Peyer's patch (tissue), 4 donors: Measurements from ENCODE around the gene UNC93B1. TPM values are rescaled to one million over a fixed set of nuclear protein-coding genes. Genes with fewer than 3 reads are reported as not detected.
A peak's percentile ranks its signal among the peaks of the same experiment; 100 is the strongest.

ENCODE experiments used
- DNase-seq, 3 donors: peaks; one replicate each; pipeline ENCODE4 v3.0.0-alpha.2; 2017 to 2019
- H3K27ac ChIP-seq, 4 donors: fragments of 200-600 bp; sonication (generic); one replicate each; pipeline ENCODE4 v1.5.1; 2016 to 2019
- H3K27me3 ChIP-seq, 2 donors: fragments of 200-600 bp; sonication (generic); one replicate each; pipeline ENCODE4 v1.5.1; 2019
- H3K36me3 ChIP-seq, 3 donors: fragments of 200-600 bp; sonication (generic); one replicate each; pipeline ENCODE4 v1.5.1; 2016 to 2019
- H3K4me1 ChIP-seq, 4 donors: fragments of 200-600 bp; sonication (generic); one replicate each; pipeline ENCODE4 v1.5.1; 2016 to 2019
- H3K4me3 ChIP-seq, 4 donors: fragments of 200-600 bp; sonication (generic); 1 replicate in 3 of 4; 2 replicates in 1 of 4; pipeline ENCODE4 v1.5.1; 2016 to 2019; ENCODE audit warnings: mild to moderate bottlenecking in 1 of 4
- H3K9me3 ChIP-seq, 4 donors: fragments of 200-600 bp; sonication (generic); one replicate each; pipeline ENCODE4 v1.5.1; 2016 to 2019; ENCODE audit warnings: mild to moderate bottlenecking in 1 of 4
- POLR2A ChIP-seq, 2 donors: fragments of 450-650 bp; IDR thresholded peaks; one replicate each; pipeline ENCODE4 v1.5.1; 2017; ENCODE audit warnings: antibody characterized with exemption in 2 of 2, mild to moderate bottlenecking in 2 of 2, moderate library complexity in 2 of 2
- total RNA-seq, 4 donors: library from RNA; depleted of rRNA; stranded (reverse); fragments of >200 nt; gene quantifications; one replicate each; pipeline ENCODE4 v1.1.0, GENCODE V29; 2016
- TF ChIP-seq, protein P1 (sequence below), 6 experiments: fragments of 450-650 bp in 4 of 6; fragments of 200-600 bp in 2 of 6; sonication (generic) in 1 of 6; IDR thresholded peaks; one replicate each; pipeline ENCODE4 v1.5.1; 2017 to 2019; ENCODE audit warnings: antibody characterized with exemption in 6 of 6, mild to moderate bottlenecking in 3 of 6, moderate library complexity in 1 of 6

UNC93B1 gene, protein sequence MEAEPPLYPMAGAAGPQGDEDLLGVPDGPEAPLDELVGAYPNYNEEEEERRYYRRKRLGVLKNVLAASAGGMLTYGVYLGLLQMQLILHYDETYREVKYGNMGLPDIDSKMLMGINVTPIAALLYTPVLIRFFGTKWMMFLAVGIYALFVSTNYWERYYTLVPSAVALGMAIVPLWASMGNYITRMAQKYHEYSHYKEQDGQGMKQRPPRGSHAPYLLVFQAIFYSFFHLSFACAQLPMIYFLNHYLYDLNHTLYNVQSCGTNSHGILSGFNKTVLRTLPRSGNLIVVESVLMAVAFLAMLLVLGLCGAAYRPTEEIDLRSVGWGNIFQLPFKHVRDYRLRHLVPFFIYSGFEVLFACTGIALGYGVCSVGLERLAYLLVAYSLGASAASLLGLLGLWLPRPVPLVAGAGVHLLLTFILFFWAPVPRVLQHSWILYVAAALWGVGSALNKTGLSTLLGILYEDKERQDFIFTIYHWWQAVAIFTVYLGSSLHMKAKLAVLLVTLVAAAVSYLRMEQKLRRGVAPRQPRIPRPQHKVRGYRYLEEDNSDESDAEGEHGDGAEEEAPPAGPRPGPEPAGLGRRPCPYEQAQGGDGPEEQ
- 100 to 1,000 TPM in 1 of 4 donors, 10 to 100 TPM in 3; 68.7 to 154 (median 91.6) TPM for total RNA-seq

DNA sequence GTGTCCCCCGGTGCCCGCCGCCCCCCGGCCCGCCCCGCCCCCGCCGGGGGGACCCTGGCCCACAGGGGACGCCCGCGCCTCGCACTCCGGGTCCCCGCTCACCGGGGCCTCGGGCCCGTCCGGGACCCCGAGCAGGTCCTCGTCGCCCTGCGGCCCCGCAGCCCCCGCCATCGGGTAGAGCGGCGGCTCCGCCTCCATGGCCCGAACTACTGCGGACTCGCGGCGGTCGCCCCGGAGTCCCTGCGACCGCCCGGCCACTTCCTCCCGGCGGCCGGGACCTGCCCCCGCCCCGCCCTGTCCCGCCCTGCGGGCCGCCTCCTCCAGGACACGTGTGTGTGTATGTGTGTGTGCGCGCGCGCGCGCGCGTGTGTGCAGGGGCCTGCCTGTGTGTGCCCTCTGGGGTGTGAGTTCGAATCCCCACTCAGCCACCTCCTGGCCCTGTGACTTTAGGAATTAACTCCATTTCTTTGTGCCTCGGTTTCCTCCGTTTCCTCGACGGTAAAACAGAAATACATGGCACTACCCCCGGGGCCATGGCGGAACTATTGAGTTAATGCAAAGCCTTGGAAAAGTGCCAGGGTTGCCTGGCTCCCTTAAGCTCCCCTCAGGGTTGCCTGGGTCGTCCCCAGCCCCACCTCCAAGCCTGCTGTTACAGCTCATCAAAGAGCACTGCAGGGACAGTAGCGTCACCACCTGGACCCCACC, at the start of gene UNC93B1:
TSS of gene UNC93B1 (minus strand) at position 252 of the 705 bp plus-strand sequence. CDS start at position 198, 54 bp downstream.
- peaks cover 0 to 35% (median 21%) of the 10 kb centered on the region in 4 donors for H3K4me1 ChIP-seq
- no peaks in the 10 kb centered on the region for H3K27me3 ChIP-seq
- TF ChIP-seq, protein P1, sequence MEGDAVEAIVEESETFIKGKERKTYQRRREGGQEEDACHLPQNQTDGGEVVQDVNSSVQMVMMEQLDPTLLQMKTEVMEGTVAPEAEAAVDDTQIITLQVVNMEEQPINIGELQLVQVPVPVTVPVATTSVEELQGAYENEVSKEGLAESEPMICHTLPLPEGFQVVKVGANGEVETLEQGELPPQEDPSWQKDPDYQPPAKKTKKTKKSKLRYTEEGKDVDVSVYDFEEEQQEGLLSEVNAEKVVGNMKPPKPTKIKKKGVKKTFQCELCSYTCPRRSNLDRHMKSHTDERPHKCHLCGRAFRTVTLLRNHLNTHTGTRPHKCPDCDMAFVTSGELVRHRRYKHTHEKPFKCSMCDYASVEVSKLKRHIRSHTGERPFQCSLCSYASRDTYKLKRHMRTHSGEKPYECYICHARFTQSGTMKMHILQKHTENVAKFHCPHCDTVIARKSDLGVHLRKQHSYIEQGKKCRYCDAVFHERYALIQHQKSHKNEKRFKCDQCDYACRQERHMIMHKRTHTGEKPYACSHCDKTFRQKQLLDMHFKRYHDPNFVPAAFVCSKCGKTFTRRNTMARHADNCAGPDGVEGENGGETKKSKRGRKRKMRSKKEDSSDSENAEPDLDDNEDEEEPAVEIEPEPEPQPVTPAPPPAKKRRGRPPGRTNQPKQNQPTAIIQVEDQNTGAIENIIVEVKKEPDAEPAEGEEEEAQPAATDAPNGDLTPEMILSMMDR (IDR thresholded peaks at IDR 0.05): no peak
- peak; percentile 83 to 84 for TF ChIP-seq POLR2A (IDR thresholded peaks at IDR 0.05)
- no peaks in the 10 kb centered on the region for H3K36me3 ChIP-seq
- H3K9me3 ChIP-seq: no peaks in the 10 kb centered on the region
- peak within 1 kb of the TSS; percentile 73 to 99 (median 76) for H3K4me3 ChIP-seq
- peak; percentile 91 to 96 (median 95) for DNase-seq
- H3K27ac ChIP-seq: peak within 1 kb of the TSS; percentile 88 to 94 (median 90)

DNA sequence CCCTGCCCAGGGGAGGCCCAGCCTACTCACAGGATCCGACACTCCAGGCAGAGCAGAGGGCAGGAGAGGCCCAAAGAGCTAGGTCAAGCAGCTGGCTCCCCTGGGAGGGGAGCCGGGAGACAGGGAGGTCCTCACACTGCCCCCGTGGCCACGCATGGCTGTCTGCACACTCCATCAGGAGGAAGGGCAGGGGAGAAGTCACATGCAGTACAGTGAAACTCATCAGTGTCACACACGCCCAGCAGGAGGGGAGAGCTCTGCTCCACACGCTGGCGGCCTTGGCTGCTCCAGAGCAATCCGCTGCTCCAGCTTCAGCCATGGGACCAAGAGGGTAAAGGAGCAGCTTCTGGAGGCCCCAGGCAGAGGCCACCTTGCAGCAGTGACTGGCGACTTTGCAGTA, 49.2 kb upstream of the UNC93B1 start:
- Histone ChIP-seq H3K9me3 (no peaks in the 10 kb centered on the region), H3K27me3 (no peaks in the 10 kb centered on the region), H3K4me3 (no peak overlapping the region), H3K36me3 (peaks cover 0 to 57% (median 0%) of the 10 kb centered on the region in 3 donors), H3K4me1 (no peaks in the 10 kb centered on the region), H3K27ac (no peak overlapping the region)
- DNase-seq: no peak
- no peak for TF ChIP-seq POLR2A (IDR thresholded peaks at IDR 0.05)
- TF ChIP-seq, protein P1 (IDR thresholded peaks at IDR 0.05): no peak

DNA sequence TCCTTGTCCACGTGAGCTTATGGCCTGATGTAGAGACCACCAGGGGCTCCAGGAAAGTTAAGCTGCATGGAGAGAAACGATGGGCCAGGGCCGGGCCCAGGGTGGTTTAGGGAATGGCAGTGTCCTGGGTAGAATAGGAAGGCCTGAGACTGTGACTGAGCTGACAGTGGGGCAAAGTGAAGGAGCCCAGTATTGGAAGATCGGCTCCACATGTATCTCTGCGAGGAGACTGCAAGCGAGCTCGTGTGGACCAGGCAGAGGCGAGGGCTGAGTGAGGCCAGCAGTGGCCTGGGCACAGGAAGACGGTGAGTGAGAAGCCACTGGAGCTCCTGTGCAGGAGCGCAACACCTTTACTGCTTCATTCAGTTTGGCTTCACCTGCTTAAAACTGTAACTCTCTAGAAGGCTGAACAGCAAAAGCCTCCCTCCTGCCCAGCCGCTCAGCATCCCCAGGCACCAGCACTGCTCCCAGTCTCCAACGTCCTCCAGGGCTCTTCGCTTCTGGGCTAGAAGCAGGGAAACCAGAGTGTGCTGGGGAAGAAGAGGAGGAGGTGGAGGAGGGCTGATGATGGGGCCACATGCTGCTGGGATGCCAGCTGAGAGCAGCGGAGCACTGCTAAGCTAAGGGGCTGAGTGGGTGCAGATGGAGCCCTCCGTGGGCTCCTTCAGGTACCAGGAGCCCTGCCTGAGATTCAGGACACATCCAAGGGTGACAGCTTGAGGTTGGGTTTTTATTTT, 48.4 kb upstream of the UNC93B1 start:
- no peak for TF ChIP-seq POLR2A (IDR thresholded peaks at IDR 0.05)
- TF ChIP-seq, protein P1 (IDR thresholded peaks at IDR 0.05): no peak
- no peak overlapping the region for H3K27ac ChIP-seq

DNA sequence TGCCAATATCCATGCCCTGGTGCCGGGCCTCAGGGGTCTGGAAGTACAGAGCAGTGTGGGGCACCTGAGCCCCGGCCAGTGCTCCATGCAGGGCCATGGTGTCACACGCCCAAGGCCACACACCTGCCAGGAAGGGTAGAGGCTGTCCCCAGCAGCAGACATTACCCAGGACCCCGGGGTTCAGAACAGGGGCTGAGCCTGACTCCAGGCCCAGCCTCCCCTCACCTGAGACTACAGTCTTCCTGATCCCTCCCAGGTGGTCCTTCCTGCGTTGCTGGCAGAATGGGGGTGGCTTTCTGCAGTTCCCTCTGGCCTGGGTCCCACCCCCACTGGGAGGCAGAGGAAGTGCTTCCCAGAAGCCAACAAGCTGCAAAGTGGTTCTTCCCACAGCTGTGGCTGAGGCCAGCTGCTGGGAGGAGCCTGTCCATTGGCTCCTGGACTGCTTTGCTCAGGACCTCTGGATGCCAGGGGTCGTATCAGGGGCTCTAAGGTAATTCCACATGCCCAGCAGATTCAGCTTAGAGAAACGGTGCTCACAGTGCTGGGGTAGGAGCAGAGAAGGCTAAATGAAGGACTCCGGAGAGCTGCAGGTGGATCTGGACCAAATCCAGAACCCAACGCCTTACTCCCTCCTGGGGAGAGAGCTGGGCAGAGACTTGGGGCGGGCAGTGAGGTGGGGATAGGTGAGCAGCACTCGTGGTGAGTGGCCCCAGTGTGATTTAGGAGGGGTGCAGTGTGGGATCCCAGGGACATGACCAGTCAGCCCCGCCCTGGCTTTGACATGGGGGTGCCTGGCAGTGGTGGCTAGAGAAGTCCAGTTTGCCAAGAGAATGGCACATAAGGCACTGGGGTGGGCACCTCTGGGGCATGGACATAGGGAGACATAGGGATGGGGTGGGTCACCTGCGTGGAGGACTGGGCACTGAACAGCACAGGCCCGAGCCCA, 47.6 kb upstream of the UNC93B1 start:
- H3K27ac ChIP-seq: no peak overlapping the region
- peaks cover 0 to 64% (median 0%) of the 10 kb centered on the region in 3 donors for H3K36me3 ChIP-seq
- DNase-seq: no peak
- no peaks in the 10 kb centered on the region for H3K27me3 ChIP-seq
- no peaks in the 10 kb centered on the region for H3K4me1 ChIP-seq
- TF ChIP-seq, protein P1 (IDR thresholded peaks at IDR 0.05): no peak
- no peak for TF ChIP-seq POLR2A (IDR thresholded peaks at IDR 0.05)
- H3K9me3 ChIP-seq: no peaks in the 10 kb centered on the region
- H3K4me3 ChIP-seq: no peak overlapping the region

More for the DNA sequence above, 48.4 kb upstream of the UNC93B1 start:
- Histone ChIP-seq H3K36me3 (peaks cover 0 to 59% (median 0%) of the 10 kb centered on the region in 3 donors), H3K9me3 (no peaks in the 10 kb centered on the region), H3K4me1 (no peaks in the 10 kb centered on the region), H3K4me3 (no peak overlapping the region), H3K27me3 (no peaks in the 10 kb centered on the region)
- no peak for DNase-seq
